Measurements from ENCODE around the gene CNNM1. TPM values are rescaled to one million over a fixed set of nuclear protein-coding genes. Genes with fewer than 3 reads are reported as not detected.

CNNM1 gene
- total RNA-seq, result not detected

- no peak for DNase-seq
Observed at GRCh38 chr10:99329304-99329553, at the start of gene CNNM1. TSS of gene CNNM1 (plus strand) at chr10:99329356. CDS start at chr10:99329388, 32 bp downstream.

- no peak for DNase-seq
Observed at GRCh38 chr10:99279626-99280111, 49.5 kb upstream of the CNNM1 start.

- DNase-seq, result no peak
Observed at GRCh38 chr10:99280472-99280871, 48.7 kb upstream of the CNNM1 start.

GRCh38 chr10:99285881-99286280 lies 43.3 kb upstream of the CNNM1 start:
- DNase-seq, result no peak

GRCh38 chr10:99290306-99290705 lies 38.9 kb upstream of the CNNM1 start:
- DNase-seq, result no peak

GRCh38 chr10:99292159-99292558 lies 37.0 kb upstream of the CNNM1 start:
- no peak for DNase-seq

- DNase-seq, result no peak
Observed at GRCh38 chr10:99296605-99297004, 32.6 kb upstream of the CNNM1 start.

- no peak for DNase-seq
Observed at GRCh38 chr10:99297033-99297432, 32.1 kb upstream of the CNNM1 start.

GRCh38 chr10:99303899-99304861 lies 25.0 kb upstream of the CNNM1 start:
- DNase-seq, result no peak

GRCh38 chr10:99304862-99305229 lies 24.3 kb upstream of the CNNM1 start:
- no peak for DNase-seq

- DNase-seq, result no peak
Observed at GRCh38 chr10:99312501-99312900, 16.7 kb upstream of the CNNM1 start.

GRCh38 chr10:99315853-99316252 lies 13.3 kb upstream of the CNNM1 start:
- DNase-seq, result no peak

- DNase-seq, result no peak
Observed at GRCh38 chr10:99316374-99316773, 12.8 kb upstream of the CNNM1 start.

- DNase-seq, result no peak
Observed at GRCh38 chr10:99318048-99318447, 11.1 kb upstream of the CNNM1 start.

GRCh38 chr10:99318475-99318874 lies 10.7 kb upstream of the CNNM1 start:
- DNase-seq, result no peak

GRCh38 chr10:99325281-99325680 lies 3.9 kb upstream of the CNNM1 start:
- no peak for DNase-seq

- DNase-seq, result no peak
Observed at GRCh38 chr10:99326871-99327270, 2.3 kb upstream of the CNNM1 start.

GRCh38 chr10:99328579-99329303 lies 415 bp upstream of the CNNM1 start:
- DNase-seq, result no peak

GRCh38 chr10:99329554-99330346 lies 594 bp downstream of the CNNM1 start:
- no peak for DNase-seq

- no peak for DNase-seq
Observed at GRCh38 chr10:99330347-99330924, 1.3 kb downstream of the CNNM1 start.

GRCh38 chr10:99331207-99331803 lies 2.1 kb downstream of the CNNM1 start:
- no peak for DNase-seq

GRCh38 chr10:99337311-99337811 lies 8.2 kb downstream of the CNNM1 start:
- DNase-seq, result no peak

Data from effector CD4-positive, alpha-beta T cell (primary cell).